GM20000 (cell line): ENCODE results near the gene FLAD1.

Experiments
- DNase-seq: peaks from one replicate; pipeline ENCODE4 v3.0.0; 2012; ENCODE audit warnings: low spot score
- TF ChIP-seq, protein P1 (sequence below): IDR thresholded peaks from 2 replicates; pipeline ENCODE4 v1.5.1; 2012; ENCODE audit warnings: mild to moderate bottlenecking, control low read depth; ENCODE audit errors: extremely low read depth, missing control alignments

FLAD1 gene

DNA sequence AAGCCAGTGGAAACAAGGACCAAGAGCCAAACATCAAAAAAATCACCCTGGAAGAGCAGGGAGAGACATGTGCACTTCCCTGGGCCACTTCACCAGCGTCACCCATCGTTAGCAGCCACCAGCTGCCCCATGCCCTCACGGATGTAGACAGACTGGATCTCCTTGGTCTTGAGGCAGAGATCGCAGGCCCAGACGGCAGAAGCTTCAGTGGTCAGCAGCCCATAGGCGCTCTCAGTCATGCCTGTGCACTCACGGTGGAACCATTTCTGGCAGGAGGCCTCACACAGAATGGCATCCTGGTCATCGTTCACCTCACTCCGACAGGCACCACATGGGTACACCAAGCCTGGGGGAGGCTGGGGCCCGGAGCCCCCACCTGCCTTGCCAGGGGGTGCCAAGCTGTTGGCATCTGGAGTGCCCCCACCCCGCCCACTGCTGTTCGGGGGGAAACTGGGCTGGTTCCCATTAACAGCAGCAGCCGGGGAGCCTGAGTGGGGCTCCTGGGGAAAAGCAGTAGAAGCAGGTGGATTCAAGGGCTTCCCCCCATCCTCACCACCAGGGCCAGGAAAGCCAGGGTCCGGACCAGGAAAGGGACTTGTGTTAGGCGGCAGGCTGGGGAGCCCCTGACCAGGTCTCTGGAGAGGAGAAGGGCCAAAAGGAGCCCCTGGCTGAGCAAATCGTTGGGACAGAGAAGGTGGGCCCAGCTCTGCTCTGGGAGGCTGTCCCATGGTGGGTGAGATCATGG is 24.3 kb upstream of the FLAD1 start:
- DNase-seq, result no peak
- TF ChIP-seq, protein P1, sequence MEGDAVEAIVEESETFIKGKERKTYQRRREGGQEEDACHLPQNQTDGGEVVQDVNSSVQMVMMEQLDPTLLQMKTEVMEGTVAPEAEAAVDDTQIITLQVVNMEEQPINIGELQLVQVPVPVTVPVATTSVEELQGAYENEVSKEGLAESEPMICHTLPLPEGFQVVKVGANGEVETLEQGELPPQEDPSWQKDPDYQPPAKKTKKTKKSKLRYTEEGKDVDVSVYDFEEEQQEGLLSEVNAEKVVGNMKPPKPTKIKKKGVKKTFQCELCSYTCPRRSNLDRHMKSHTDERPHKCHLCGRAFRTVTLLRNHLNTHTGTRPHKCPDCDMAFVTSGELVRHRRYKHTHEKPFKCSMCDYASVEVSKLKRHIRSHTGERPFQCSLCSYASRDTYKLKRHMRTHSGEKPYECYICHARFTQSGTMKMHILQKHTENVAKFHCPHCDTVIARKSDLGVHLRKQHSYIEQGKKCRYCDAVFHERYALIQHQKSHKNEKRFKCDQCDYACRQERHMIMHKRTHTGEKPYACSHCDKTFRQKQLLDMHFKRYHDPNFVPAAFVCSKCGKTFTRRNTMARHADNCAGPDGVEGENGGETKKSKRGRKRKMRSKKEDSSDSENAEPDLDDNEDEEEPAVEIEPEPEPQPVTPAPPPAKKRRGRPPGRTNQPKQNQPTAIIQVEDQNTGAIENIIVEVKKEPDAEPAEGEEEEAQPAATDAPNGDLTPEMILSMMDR, result no peak

DNA sequence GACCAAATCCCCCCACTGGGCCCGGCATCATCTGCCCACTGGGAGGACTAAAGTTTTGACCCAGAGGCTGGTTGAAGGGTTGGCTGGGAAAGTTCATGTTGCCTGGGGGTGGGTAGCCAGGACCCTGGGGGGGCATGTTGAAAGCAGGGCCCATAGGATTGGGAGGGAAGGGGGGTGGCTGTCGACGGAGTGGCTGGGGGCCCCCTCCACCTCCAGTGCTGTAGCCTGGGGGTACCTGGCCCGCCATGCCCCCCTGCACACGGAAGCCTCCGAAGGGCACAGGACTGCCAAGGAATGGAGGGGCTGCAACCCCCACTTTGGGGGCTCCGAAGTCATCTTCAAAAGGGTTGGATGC is 23.7 kb upstream of the FLAD1 start:
- TF ChIP-seq, protein P1, result no peak
- no peak for DNase-seq

DNA sequence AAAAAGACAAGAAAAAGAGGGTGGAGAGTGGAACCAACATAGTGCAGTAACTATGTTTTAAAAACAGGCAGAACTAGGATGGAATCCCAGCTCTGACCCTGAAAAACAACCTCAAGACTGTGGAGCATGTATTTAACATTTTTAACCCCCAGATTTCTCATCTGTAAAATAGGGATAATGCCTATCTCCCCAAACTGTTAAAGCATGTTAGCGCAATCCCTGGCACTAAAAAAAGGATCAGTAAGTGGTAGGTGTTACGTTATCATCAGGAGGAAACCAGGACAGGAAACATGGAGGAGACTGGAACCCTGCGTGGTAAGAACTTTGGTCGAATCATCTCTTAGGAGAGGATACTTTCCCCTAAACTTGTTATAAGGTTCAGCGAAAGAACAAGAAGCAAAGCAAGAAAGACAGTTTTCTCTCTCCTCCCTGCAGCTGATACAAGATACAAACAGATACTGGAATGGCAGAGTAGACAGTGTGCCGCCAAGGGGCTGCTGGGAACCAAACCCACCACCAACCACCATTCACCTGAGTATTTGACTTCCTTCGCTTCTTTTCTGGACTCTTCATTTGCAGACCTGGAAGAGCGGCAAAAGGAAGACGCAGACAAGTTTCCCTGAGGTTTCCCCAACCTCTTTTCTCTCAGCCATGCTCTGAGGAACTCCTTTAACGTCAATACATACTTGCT is 22.6 kb upstream of the FLAD1 start:
- TF ChIP-seq, protein P1, result no peak

DNA sequence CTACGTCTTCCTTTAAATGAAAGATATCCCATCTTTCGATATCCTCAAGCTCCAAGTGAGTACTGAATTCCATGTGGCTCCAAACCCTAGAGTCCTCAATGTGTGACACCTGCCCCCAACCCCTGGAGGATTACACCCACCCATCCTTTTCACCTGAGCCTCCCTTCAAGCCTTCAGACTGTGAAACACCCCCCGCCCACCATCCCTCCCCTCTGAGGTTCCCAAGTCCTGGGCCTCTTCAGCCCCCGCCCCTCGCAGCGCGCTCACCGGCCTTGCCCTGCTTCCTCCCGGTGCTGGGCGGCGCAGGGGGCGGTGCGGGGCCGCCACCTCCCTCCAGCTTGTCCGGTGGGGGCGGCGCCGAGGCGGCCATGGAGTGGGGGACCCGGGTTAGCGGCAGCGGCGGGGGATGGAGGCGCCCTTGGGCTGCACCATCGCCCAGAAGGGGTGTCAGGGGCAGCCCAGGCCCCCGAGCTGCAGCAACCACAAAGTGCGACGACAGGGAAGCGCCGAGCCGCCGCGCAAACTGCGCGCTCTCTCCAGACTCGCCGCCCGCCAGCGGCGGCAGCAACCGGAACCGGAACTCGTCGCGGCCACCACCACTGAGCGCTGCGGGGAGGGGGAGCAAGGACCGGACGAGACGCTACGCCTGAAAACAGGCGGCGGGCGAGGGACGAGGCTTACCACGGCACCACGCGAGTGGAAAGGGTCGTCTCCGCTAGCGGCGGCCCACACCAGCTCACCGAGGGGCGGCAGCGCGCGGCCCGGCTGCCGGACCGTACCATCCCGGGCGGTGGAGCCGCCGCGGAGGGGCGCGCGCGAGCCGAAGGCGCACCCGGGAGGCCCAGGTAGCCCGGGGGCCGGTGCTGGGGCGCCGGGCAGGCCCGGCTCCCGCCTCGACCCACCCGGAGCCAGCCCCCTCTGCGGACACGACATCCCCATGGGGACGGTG is 21.7 kb upstream of the FLAD1 start, which contains the start of gene PYGO2:
Gene PYGO2, minus strand, starts transcription at position 576 of the 949 bp plus-strand sequence. Its CDS starts 206 bp downstream, at position 370.
- peak; percentile 93 for DNase-seq
- TF ChIP-seq, protein P1, result peak; percentile 59

More for the DNA sequence above, 22.6 kb upstream of the FLAD1 start:
- DNase-seq, result peak; percentile 28

DNA sequence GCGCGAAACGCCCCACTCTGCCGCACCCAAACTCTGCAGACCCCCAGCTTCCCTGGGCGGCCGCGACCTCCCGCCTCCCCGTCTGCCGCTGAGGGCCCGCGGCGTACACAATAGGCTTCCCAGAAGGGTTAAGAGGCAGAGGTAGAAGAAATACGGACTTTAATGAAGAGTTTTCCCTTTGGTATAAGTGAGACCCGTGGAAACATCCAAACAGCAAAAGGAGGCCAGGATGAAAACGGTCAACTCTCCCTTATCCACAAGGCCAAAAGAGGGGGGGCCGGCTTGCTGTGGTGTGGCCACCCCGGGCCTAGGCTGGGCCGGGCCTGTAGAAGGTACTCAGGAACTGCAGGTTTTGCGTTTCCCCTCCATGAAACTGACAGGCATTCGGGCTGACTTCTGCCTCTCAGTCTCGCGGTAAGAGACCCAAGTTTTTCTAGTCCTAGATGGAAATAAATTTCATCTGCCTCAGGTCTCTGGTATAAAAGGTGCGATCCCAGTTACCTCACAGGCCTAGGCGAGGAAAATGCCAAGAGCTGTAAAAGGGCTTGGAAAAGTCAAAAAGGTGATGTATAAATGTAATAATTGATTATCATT is 20.9 kb upstream of the FLAD1 start:
- peak; percentile 53 for DNase-seq

DNA sequence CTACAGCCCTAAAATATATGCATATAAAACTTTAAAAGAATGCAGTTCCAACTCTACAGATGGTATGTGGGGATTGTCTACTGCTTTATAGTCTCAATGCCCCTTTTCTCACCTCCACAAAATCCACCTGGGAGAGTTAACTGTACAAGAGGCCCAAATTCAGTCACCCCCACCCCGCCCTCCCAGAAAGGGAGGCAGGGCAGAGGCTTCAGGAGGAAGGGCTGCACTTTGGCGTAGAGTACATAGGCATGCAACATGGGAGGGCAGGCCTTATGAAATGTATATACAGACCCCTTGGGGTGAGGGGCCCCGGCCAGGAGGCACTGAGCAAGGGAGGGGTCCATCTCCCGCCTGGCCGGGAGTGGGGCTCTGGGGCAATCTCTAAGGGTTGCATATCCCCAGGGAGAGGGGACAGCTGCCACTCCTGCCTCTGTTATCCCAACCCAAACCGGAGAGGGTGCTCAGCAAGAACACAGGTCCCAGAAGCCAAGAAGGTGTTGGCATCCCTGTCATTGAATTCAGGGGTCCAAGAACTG is 20.3 kb upstream of the FLAD1 start:
- no peak for DNase-seq
- TF ChIP-seq, protein P1, result no peak

More for the DNA sequence above, 20.9 kb upstream of the FLAD1 start:
- TF ChIP-seq, protein P1, result no peak
